GM12892 (cell line): ENCODE measurements around the gene PITPNC1.
"Not testable (repeated sequence)": the region's sequence is repeated elsewhere in the genome, so short reads cannot be mapped to it uniquely, and the experiment has no call there.

ENCODE experiments used
- DNase-seq: peaks from one replicate; pipeline ENCODE4 v3.0.0; 2011; ENCODE audit not compliant: insufficient read length
- FAIRE-seq: peaks from 2 replicates; lab custom pipeline; 2011; peaks lifted over from hg19 to GRCh38; lab: Jason Lieb, UNC
- POLR2A ChIP-seq: IDR thresholded peaks from 2 replicates; pipeline ENCODE4 v1.6.1; 2011; ENCODE audit warnings: low read depth, low read length, control low read depth
- POLR2AphosphoS5 ChIP-seq: IDR thresholded peaks from 2 replicates; pipeline ENCODE4 v1.6.1; 2011; ENCODE audit warnings: low read depth, low read length, control low read depth
- TAF1 ChIP-seq: IDR thresholded peaks from 2 replicates; pipeline ENCODE4 v1.6.1; 2011; ENCODE audit warnings: low read depth, mild to moderate bottlenecking, control low read depth, low read length, borderline replicate concordance

The PITPNC1 gene

GRCh38 chr17:67488768-67489167, 111.7 kb downstream of the PITPNC1 start:
- DNase-seq, result no peak

GRCh38 chr17:67489273-67489672, 112.2 kb downstream of the PITPNC1 start:
- FAIRE-seq (peak; percentile 9), DNase-seq (no peak)
- TF ChIP-seq POLR2AphosphoS5 (no peak), TAF1 (no peak), POLR2A (no peak)

More at GRCh38 chr17:67488768-67489167, 111.7 kb downstream of the PITPNC1 start:
- no peak for FAIRE-seq
- no peak for TF ChIP-seq TAF1
- no peak for TF ChIP-seq POLR2AphosphoS5
- no peak for TF ChIP-seq POLR2A

GRCh38 chr17:67490471-67490870, 113.4 kb downstream of the PITPNC1 start:
- no peak for DNase-seq
- no peak for FAIRE-seq
- TF ChIP-seq POLR2AphosphoS5 (no peak), POLR2A (no peak), TAF1 (no peak)

- no peak for TF ChIP-seq POLR2A
- no peak for TF ChIP-seq POLR2AphosphoS5
- TF ChIP-seq TAF1, result no peak
- FAIRE-seq, result no peak
- no peak for DNase-seq
Observed at GRCh38 chr17:67491009-67491680, 114.1 kb downstream of the PITPNC1 start.

GRCh38 chr17:67491681-67492024, 114.6 kb downstream of the PITPNC1 start:
- no peak for DNase-seq
- no peak for TF ChIP-seq TAF1
- TF ChIP-seq POLR2AphosphoS5, result no peak
- no peak for TF ChIP-seq POLR2A
- FAIRE-seq, result no peak

- FAIRE-seq, result no peak
- DNase-seq, result no peak
- TF ChIP-seq TAF1, result no peak
- TF ChIP-seq POLR2AphosphoS5, result no peak
- no peak for TF ChIP-seq POLR2A
Observed at GRCh38 chr17:67492251-67492740, 115.2 kb downstream of the PITPNC1 start.

GRCh38 chr17:67492824-67493517, 115.9 kb downstream of the PITPNC1 start:
- DNase-seq, result no peak
- FAIRE-seq, result no peak
- TF ChIP-seq POLR2AphosphoS5, result no peak
- TF ChIP-seq TAF1, result no peak
- TF ChIP-seq POLR2A, result no peak

- no peak for TF ChIP-seq POLR2AphosphoS5
- TF ChIP-seq POLR2A, result no peak
- TF ChIP-seq TAF1, result no peak
- FAIRE-seq (no peak), DNase-seq (no peak)
Observed at GRCh38 chr17:67493812-67494211, 116.7 kb downstream of the PITPNC1 start.

- DNase-seq, FAIRE-seq: not testable (repeated sequence)
Observed at GRCh38 chr17:67495534-67495933, 118.5 kb downstream of the PITPNC1 start.

- no peak for DNase-seq
- no peak for TF ChIP-seq POLR2AphosphoS5
- no peak for TF ChIP-seq POLR2A
- TF ChIP-seq TAF1, result no peak
- FAIRE-seq, result no peak
Observed at GRCh38 chr17:67496286-67496685, 119.2 kb downstream of the PITPNC1 start.

- no peak for TF ChIP-seq POLR2AphosphoS5
- no peak for TF ChIP-seq POLR2A
- no peak for TF ChIP-seq TAF1
- FAIRE-seq (no peak), DNase-seq (no peak)
Observed at GRCh38 chr17:67499685-67500084, 122.6 kb downstream of the PITPNC1 start.

- DNase-seq (no peak), FAIRE-seq (no peak)
Observed at GRCh38 chr17:67500261-67500660, 123.2 kb downstream of the PITPNC1 start.

More at GRCh38 chr17:67500261-67500660, 123.2 kb downstream of the PITPNC1 start:
- TF ChIP-seq POLR2AphosphoS5 (no peak), POLR2A (no peak), TAF1 (no peak)
